Measurements from ENCODE around the gene ERG. TPM values are rescaled to one million over a fixed set of nuclear protein-coding genes. Genes with fewer than 3 reads are reported as not detected.
A peak's percentile ranks its signal among the peaks of the same experiment; 100 is the strongest.

The ERG gene
- total and polyA plus RNA-seq, 2 donors (not counting 1 experiment from before 2014, with no cell fraction given): under 0.01 TPM; not detected in 1

DNA sequence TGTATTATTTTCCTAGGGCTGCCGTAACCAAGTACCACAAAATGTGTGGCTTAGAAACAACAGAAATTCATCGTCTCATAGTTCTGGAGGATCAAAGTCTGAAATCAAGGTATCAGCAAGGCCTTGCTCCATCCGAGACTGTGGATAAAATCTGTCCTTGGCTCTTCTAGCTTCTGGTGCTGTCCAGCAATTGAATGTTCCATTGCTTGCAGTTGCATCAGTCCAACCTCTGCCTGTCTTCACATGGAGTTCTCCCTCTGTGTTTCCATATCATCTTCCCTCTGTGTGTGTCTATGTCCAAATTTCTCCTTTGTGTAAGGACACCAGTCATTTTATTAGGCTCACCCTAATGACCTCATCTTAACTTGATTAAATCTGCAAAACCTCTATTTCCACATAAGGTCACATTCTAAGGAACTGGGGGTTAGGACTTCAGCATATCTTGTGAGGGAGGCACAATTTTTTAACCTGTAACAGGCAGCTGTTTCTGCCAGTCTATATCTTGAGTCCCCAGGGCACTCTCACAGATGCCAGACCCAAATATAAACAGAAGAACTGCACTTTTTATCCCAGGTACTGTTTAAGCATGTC is 84.2 kb downstream of the ERG start:
- H3K4me3 ChIP-seq (replicated peaks in 1 of 4; ENCODE audit: control extremely low read depth in 1 of 4, insufficient read depth in 1 of 4, low read depth in 3 of 4, low read length in 4 of 4): no peak overlapping the region
- H3K9ac ChIP-seq (ENCODE audit: insufficient read depth, low read length): no peak overlapping the region
- no peak overlapping the region for H3K4me2 ChIP-seq (ENCODE audit: extremely low read depth, insufficient read depth, low read length)
- H3K4me1 ChIP-seq (ENCODE audit: control insufficient read depth, extremely low read depth, insufficient read depth, low read length): no peaks in the 10 kb centered on the region
- no peaks in the 10 kb centered on the region for H3K9me3 ChIP-seq (ENCODE audit: control insufficient read depth, insufficient read depth, low read depth, low read length)
- no peak for TF ChIP-seq CTCF (conservative IDR thresholded peaks at IDR 0.05 in 1 of 2, IDR thresholded peaks at IDR 0.05 in 1 of 2; ENCODE audit: low read depth in 1 of 2, low read length in 2 of 2)
- no peak for TF ChIP-seq EZH2 (IDR thresholded peaks at IDR 0.05; ENCODE audit: low read length, missing control alignments)
- H2AFZ ChIP-seq (ENCODE audit: low read length): no peak overlapping the region
- H3K79me2 ChIP-seq (ENCODE audit: control insufficient read depth, insufficient read depth, low read length): no peaks in the 10 kb centered on the region
- H3K27ac ChIP-seq (ENCODE audit: insufficient read depth, low read length): no peak overlapping the region
- peaks cover 4% of the 10 kb centered on the region for H3K27me3 ChIP-seq (ENCODE audit: control insufficient read depth, insufficient read depth, low read length)
- H3K36me3 ChIP-seq (ENCODE audit: control insufficient read depth, insufficient read depth, low read length): no peaks in the 10 kb centered on the region
- DNase-seq (ENCODE audit: low read depth in 2 of 2): peak in 1 of 2 donors; percentile 40
- H4K20me1 ChIP-seq (ENCODE audit: control insufficient read depth, extremely low read depth, insufficient read depth, low read length): no peaks in the 10 kb centered on the region

- no peak for DNase-seq (ENCODE audit: low read depth in 2 of 2)
- Histone ChIP-seq H3K27me3 (ENCODE audit: control insufficient read depth, insufficient read depth, low read length) (no peaks in the 10 kb centered on the region), H3K27ac (ENCODE audit: insufficient read depth, low read length) (no peak overlapping the region), H3K9ac (ENCODE audit: insufficient read depth, low read length) (no peak overlapping the region), H3K4me3 (replicated peaks in 1 of 4; ENCODE audit: control extremely low read depth in 1 of 4, insufficient read depth in 1 of 4, low read depth in 3 of 4, low read length in 4 of 4) (no peak overlapping the region), H3K79me2 (ENCODE audit: control insufficient read depth, insufficient read depth, low read length) (no peaks in the 10 kb centered on the region), H4K20me1 (ENCODE audit: control insufficient read depth, extremely low read depth, insufficient read depth, low read length) (no peaks in the 10 kb centered on the region), H3K4me2 (ENCODE audit: extremely low read depth, insufficient read depth, low read length) (no peak overlapping the region), H3K36me3 (ENCODE audit: control insufficient read depth, insufficient read depth, low read length) (no peaks in the 10 kb centered on the region), H3K4me1 (ENCODE audit: control insufficient read depth, extremely low read depth, insufficient read depth, low read length) (no peaks in the 10 kb centered on the region), H3K9me3 (ENCODE audit: control insufficient read depth, insufficient read depth, low read depth, low read length) (no peaks in the 10 kb centered on the region), H2AFZ (ENCODE audit: low read length) (no peak overlapping the region)
- no peak for TF ChIP-seq EZH2 (IDR thresholded peaks at IDR 0.05; ENCODE audit: low read length, missing control alignments)
- no peak for TF ChIP-seq CTCF (conservative IDR thresholded peaks at IDR 0.05 in 1 of 2, IDR thresholded peaks at IDR 0.05 in 1 of 2; ENCODE audit: low read depth in 1 of 2, low read length in 2 of 2)
These were observed 87.8 kb downstream of the ERG start for GRCh38 chr21:38410466-38410865.

DNA sequence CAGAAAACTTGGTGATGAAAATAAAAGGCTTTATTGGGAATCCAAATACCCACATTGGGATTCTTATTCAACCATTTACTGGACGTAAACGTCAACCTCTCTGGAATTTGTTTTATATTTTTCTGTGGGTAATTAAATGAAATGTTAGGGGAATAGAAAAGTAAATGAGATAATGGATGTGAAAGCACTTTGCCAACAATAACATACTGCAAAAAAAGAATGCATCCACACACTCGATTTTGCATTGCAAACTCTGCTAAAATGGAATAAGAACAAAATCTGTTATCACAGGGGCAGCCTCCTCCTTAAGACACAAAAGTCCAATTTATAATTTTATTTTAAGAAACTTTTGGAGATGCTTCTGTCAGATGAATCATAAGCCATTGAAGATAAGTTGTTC is 88.4 kb downstream of the ERG start:
- Histone ChIP-seq H3K79me2 (ENCODE audit: control insufficient read depth, insufficient read depth, low read length) (no peaks in the 10 kb centered on the region), H3K9me3 (ENCODE audit: control insufficient read depth, insufficient read depth, low read depth, low read length) (no peaks in the 10 kb centered on the region), H2AFZ (ENCODE audit: low read length) (no peak overlapping the region), H3K4me2 (ENCODE audit: extremely low read depth, insufficient read depth, low read length) (no peak overlapping the region), H3K4me3 (replicated peaks in 1 of 4; ENCODE audit: control extremely low read depth in 1 of 4, insufficient read depth in 1 of 4, low read depth in 3 of 4, low read length in 4 of 4) (no peak overlapping the region), H3K4me1 (ENCODE audit: control insufficient read depth, extremely low read depth, insufficient read depth, low read length) (no peaks in the 10 kb centered on the region), H3K27me3 (ENCODE audit: control insufficient read depth, insufficient read depth, low read length) (no peaks in the 10 kb centered on the region), H3K27ac (ENCODE audit: insufficient read depth, low read length) (no peak overlapping the region), H4K20me1 (ENCODE audit: control insufficient read depth, extremely low read depth, insufficient read depth, low read length) (no peaks in the 10 kb centered on the region), H3K36me3 (ENCODE audit: control insufficient read depth, insufficient read depth, low read length) (no peaks in the 10 kb centered on the region), H3K9ac (ENCODE audit: insufficient read depth, low read length) (no peak overlapping the region)
- DNase-seq (ENCODE audit: low read depth in 2 of 2): no peak
- TF ChIP-seq CTCF (conservative IDR thresholded peaks at IDR 0.05 in 1 of 2, IDR thresholded peaks at IDR 0.05 in 1 of 2; ENCODE audit: low read depth in 1 of 2, low read length in 2 of 2): no peak
- TF ChIP-seq EZH2 (IDR thresholded peaks at IDR 0.05; ENCODE audit: low read length, missing control alignments): no peak

Measured in fibroblast of lung (primary cell).